GM21737 (cell line): ENCODE data around the gene EIF4EBP2.

Experiments
- ATAC-seq: cut with Tn5 transposase; IDR thresholded peaks from one replicate; pipeline ENCODE4 v1.9.1; 2021; ENCODE audit warnings: mild to moderate bottlenecking, moderate library complexity; ENCODE audit not compliant: unreplicated experiment

The EIF4EBP2 gene

DNA sequence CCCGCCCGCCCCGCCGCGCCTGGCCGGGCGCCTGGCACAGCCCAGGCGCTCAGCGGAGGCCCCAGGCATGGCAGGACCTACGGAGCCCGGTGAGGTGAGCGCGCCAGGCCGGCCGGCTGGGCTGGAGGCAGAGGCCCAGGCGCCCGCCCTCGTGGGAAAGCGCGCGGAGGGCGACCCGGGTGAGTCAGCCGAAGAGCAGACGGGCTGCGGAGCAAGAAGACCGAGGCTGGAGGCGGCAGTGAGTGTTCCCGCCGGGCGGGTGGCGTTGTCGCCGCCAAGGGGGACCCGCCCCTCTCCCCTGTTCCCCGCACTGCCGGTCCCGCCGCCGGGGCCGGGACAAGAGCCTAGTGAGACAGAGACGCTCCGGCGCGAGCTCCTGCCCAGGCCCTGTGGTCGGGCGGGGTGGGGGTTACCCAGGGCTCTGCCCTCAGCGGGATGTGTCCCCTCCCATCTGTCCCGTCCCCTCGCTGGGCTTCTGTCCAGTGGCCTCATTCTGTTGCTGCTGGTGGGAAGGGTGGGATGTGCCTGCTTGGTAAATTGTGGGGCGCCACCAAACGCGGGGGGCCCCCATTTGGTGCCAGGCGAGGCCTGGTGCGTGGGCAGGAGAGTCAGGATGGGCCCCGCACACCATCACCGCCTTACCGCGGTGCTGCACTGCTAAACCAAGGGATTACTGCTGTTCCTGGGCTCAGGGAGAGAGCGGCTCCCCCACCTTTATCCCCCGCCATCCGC is 54.5 kb downstream of the EIF4EBP2 start:
- no peak for ATAC-seq

DNA sequence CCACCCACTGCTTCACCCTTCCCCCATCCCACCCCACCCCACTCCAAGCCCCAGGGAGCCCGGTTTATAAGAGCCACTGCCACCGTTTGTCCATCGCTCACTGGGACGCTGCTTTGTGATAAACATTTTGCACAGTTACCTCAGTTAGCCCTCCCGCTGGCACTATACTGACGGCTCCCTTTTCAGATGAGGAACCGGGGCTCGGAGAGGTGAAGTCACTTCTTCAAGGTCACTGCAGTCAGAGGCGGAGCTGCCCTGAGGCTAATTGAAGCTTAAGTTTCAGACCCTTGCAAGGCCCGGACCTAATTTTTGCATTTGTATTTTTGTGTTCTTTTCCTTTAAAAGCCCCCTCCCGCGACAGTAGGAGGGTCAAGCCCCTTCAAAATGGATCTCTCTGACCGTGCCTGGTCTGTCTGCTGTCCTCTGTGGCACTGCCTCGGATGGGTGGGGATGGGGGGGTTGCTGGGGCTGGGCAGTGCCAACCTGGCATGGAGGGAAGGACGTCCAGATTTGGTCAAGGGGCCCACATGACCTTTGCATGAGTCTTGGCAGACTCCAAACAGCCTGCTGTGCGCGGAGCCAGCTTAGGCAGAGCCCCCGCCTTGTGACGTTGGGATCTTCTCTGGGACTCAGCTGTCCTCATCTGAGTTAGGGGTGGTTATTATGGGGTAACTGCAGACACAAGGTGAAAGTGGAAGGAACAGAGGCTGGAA is 55.3 kb downstream of the EIF4EBP2 start:
- no peak for ATAC-seq

DNA sequence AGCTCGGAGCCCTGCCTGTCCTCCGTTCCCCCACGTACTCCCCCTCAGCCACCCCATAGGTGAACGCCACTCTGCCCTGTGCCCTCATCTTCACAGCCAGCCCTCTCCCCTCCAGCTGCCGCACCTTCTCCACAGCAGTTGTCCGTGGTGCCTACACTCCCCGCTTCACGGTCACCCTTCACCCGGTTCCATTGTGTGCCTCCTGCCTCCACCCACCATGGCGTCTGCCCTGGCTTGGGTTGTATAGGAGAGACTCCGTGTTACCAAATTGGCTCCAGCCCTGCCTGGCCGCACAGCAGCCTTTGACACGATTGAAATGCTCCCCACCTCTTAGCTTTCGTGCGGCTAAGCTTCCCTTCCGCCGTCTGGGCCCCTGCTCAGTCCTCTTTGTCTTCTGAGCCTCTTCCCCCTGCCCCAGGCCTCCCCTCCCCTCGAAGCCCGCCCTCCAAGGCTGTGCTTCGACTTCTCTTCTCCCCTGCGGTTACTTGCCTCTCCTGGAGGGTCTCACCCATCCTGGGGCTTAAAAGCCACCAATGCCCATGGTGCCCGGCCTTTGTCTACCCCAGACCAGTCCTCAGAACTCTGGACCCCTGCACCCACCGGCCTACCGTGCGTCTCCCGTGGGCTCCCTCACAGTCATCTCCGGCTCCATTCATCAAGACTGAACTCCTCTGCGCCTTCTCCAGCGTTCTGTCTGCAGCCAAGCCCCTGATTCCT is 56.0 kb downstream of the EIF4EBP2 start:
- ATAC-seq = no peak

DNA sequence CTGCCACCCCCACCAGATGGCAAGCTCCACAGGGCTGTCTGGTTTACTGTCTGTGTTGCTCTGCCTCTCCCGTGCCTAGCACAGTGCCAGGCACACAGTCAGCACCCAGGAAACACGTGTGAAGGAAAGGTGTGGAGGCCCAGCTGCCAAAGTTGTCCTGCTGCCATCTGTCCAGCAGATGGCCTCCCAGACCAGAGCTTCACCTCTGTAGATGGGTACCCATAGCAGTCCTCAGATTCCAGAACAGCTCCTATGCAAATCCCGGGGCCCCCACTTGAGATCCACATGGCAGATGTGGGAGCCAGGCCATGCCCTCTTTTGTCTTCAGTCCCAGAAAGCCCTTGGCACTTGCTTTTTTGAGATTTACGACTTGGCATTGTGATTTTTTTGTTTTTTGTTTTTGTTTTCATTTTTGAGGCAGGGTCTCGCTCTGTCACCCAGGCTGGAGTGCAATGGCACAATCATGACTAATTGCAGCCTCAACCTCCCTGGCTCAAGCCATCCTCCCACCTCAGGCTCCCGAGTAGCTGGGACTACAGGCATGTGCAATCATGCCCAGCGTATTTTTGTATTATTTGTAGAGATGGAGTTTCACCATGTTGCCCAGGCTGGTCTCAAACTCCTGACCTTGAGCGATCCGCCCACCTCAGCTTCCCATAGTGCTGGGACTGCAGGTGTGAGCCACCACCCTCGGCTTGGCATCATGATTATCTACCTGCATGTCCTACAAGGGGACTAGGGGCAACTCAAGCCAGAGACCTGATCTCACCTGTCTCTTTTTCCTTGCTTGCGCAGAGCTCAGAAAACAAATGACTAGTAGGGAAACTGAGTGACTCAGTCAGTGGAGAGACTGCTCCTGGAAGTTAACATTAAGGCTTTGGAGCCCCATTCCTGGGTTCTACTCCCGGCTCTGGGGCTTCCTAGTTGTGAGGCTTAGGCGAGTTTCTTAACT is 57.7 kb downstream of the EIF4EBP2 start:
- ATAC-seq = no peak

DNA sequence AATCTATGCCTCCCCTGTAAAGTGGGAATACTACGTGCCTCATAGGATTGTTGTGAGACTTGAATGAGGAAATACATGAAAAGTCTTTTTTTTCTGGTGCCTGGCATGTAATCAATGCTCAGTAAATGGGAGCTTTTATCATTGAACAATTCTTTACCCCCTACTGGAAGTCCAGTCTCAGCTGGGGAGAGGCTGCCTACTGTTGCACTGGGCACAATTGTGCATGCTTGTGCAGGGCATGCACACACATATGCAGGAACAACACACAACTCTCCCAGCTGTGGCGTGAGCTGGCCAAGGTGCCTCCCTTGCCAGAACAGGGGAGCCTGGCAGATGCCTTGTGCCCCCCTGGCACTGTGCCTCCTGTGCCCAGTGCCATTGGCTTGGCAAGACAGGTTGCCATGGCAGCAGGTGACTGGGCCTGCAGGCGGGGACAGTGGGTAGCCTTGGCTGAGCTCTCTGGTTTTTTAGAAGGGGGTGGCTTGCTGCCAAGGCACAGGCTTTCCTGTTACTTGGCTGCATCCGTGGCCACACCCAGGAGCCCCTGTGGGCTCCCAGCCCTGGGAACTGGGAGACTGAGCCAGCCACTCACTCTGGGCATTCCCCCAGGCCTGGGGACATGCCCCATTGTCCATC is 58.5 kb downstream of the EIF4EBP2 start:
- no peak for ATAC-seq

DNA sequence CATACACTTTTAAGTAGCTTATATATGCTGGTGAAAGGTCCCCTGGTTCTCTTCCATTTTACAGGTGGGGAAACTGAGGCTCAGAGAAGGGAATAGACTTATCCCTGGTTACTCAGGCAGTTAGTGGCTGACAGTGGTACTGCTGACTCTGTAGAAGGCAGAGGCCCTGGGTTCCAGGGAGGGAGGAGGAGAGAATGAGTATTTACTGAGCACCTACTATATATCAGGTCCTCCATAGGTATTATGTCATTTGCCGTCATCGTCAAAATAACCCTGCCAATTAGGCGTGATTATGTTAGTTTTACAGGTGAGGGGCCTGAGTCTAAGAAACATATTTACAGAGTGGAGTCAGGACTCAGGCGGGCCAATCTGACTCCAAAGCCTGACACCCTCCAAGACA is 61.3 kb downstream of the EIF4EBP2 start:
- no peak for ATAC-seq

DNA sequence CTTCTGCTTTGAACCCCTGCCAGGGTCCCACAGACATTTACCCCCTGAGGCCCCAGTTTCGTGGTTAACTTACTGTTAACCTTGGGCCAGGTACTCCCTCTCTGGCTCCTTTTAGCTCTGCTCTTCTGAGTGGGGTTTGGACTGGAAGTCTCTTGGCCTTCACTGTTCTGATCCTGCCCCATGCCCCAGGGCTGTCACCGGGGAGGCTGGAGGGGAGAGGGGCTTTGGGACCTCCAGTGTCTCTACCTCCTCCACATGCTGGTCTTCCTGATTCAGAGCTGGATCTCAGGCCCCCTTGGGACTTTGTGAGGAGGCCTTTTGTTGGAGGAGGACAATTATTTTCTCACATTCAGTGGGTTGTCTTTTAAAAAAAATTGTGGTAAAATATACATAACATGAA is 61.9 kb downstream of the EIF4EBP2 start:
- no peak for ATAC-seq

DNA sequence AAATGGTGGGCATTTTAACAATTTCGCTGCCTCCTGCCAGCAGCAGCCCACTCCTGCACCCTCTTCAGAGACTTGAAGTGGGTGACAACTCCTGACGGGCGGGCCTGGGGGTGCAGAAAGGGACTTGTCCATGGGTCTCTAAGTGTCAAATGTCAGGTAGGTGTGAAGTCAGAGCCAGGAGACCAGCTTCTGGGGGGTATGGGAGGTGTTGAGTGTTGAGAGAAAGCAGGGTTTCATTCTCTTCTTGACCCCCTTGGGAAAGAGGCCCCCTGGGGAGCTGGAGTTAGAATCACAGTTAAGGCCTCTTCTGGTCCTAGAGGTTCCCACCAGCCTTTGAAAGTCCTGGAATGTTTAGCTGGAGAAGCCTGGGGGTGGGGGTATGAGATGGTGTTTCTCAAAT is 63.0 kb downstream of the EIF4EBP2 start:
- ATAC-seq = no peak

DNA sequence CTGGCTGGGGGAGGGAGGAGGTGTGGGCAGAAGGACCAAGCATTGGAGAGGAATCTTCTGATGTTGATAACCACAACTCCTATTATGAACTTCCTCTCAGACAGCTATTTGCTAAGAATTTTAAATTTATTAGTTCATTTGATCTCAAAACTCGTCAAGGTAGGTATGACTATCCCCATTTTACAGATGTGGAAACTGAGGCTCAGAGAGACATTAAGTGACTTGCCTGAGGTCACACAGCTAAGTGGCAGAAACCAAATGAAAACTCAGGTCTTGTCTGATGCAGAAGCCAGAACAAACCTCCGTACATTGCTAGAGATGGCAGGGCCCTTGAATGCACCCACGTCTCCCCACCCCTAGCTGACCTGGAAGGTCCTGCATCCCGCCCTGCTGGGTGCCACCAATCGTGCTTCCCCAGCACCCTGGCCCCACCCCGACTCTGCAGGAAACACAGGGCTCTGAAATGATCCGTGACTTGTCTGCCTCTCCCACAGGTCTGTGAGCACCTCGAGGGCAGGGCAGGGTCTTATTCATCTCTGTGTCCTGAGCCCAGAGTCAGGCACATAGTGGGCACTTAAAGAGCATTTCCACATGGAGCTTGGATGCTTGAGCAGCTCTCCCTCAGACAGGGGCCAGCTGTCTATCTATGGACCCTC is 69.0 kb downstream of the EIF4EBP2 start:
- no peak for ATAC-seq

DNA sequence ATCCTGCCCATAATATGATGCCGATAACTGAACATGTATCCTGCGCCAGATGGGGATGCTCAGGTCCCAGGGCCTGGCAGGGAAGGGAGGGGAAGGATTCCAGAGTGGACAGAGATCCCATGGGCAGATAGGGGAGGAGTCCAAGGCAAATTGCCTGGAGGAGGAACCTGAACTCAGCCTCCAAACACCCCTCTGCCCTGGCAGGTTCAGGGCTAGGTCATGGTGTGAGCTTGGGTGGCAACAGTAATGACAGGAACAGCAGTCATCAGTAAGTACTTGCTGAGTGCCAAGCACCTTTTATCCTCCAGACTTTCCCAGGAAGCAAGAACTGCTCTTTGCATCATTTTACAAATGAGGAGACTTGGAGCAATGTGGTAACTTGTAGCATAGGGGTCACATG is 70.8 kb downstream of the EIF4EBP2 start:
- ATAC-seq = no peak

DNA sequence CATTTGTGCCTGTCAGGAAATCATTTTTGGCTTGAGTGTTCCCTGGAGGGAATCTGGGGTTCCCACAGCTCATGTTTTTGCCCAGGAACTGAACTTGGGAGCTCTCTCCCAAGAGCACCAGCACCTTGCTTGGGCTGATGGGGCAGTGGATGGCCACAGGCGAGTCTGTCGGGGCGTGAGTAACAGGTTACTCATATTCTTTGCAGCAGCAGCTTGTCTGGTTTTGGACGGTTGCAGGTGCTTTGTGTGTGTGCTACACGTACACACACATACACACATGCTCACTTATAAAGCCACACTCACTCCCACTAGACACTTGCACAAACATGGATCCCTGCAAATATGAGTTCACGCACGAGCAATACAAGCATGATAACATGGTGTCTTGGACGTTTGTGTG is 71.7 kb downstream of the EIF4EBP2 start:
- ATAC-seq = no peak

DNA sequence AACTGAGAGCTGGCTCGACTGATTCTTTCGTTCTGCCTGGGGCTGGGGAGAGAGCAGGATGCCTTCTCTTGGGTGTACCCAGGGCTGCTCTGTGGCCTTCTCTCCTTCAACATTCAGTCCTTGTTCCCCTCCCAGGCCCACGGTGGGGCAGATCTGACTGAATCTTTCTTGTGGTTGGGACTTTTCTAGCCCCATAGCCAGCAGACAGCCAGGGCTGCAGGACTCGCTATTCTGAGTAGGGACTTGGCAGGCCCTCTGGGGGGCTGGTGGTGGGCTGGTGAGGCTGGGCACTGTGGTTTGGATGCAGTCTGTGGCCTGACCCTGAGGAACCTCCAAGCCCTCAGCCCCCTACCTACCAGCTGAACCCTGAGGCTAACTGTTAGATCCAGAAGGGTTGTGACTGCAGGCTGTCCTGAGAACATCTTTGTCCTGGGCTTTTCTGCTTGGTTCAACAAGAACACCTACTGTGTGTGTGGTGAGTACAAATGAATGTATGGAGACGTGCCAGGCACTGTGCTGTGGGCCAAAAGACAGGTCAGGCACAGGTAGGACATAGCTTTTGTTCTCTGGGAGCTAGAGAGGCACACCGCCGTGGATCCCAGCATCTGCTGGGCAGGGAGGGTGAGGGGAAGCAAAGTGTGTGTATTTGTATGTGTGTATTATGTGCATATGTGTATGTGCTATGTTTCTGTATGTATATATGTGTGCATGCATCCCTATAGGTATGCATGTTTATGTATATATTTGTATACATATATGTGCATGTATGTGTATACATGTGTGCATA is 72.5 kb downstream of the EIF4EBP2 start:
- no peak for ATAC-seq

DNA sequence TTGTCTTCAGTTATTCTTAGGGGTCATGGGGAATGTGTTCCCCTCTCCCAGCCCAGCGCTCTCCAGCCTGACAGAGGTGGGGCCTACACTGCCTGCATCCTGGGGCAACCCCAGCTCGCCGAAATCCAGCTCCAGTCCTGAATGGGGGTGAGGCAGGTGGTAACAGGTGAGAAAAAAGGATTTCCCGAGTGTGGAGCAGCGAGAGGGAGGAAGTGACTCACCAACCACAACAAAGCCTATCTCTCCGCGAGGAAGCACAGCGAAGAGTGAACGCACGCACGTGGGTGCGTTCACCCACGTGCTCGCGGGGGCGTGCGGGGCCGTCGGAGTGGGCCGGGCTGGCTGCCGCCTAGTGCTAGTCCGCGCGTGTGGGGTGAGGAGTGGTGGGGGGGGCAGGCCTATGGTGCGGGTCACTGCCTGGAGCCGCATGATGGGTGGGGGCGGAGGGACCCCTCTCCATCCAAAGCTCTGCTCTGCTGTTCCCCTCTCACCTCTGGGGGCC is 73.8 kb downstream of the EIF4EBP2 start:
- no peak for ATAC-seq
